Upper lobe of left lung (tissue), 4 donors: ENCODE data around the gene CDC25B.

ENCODE experiments used
- CTCF ChIP-seq, 6 experiments: fragments of 450-650 bp in 4 of 6; fragments of 200-600 bp in 2 of 6; sonication (generic) in 2 of 6; IDR thresholded peaks; one replicate each; pipeline ENCODE4 v1.5.1; 2016 to 2019; ENCODE audit warnings: antibody characterized with exemption in 6 of 6
- EP300 ChIP-seq, 4 donors: sonication (generic); formaldehyde crosslinking; IDR thresholded peaks; one replicate each; pipeline ENCODE4 v1.5.1; 2017; ENCODE audit warnings: antibody characterized with exemption in 4 of 4, control low read depth in 2 of 4
- POLR2AphosphoS5 ChIP-seq, 2 donors: sonication (generic); formaldehyde crosslinking; IDR thresholded peaks; one replicate each; pipeline ENCODE4 v1.5.1; 2017; ENCODE audit warnings: antibody characterized with exemption in 2 of 2

GRCh38 chr20:3800256-3800877, 4.3 kb downstream of the CDC25B start:
- no peak for TF ChIP-seq EP300 (IDR thresholded peaks at IDR 0.05)
- no peak for TF ChIP-seq CTCF (IDR thresholded peaks at IDR 0.05)
- TF ChIP-seq POLR2AphosphoS5 (IDR thresholded peaks at IDR 0.05): no peak
